KMS-11 (cell line): ENCODE measurements around the gene TCEAL1.
"Not testable (repeated sequence)": the region's sequence is repeated elsewhere in the genome, so short reads cannot be mapped to it uniquely, and the experiment has no call there.

Source experiments
- H2AFZ ChIP-seq: fragments of 200-600 bp; sonication (generic); 2 replicates; pipeline ENCODE4 v1.6.1; 2016; ENCODE audit warnings: antibody characterized with exemption, mixed run types, low read depth
- H3K27ac ChIP-seq: fragments of 200-600 bp; sonication (generic); 2 replicates; pipeline ENCODE4 v1.6.1; 2016; ENCODE audit warnings: mild to moderate bottlenecking, mixed run types
- H3K27me3 ChIP-seq: fragments of 200-600 bp; sonication (generic); 2 replicates; pipeline ENCODE4 v1.6.1; 2017; ENCODE audit warnings: mild to moderate bottlenecking, low read depth, mixed run types, moderate library complexity; ENCODE audit not compliant: insufficient read depth
- H3K36me3 ChIP-seq: fragments of 200-600 bp; sonication (generic); 2 replicates; pipeline ENCODE4 v1.6.1; 2017; ENCODE audit warnings: mild to moderate bottlenecking, mixed run types; ENCODE audit not compliant: insufficient read depth
- H3K4me1 ChIP-seq: fragments of 200-600 bp; sonication (generic); 2 replicates; pipeline ENCODE4 v1.6.1; 2016; ENCODE audit warnings: mild to moderate bottlenecking, low read depth, mixed run types; ENCODE audit not compliant: poor library complexity, severe bottlenecking
- H3K4me2 ChIP-seq: fragments of 200-600 bp; sonication (generic); 2 replicates; pipeline ENCODE4 v1.7.0; 2016; ENCODE audit warnings: mild to moderate bottlenecking, mixed run types
- H3K4me3 ChIP-seq: fragments of 200-600 bp; sonication (generic); IDR thresholded peaks from 2 replicates; pipeline ENCODE4 v1.6.1; 2017; ENCODE audit warnings: low read depth, low read length, mixed read lengths; ENCODE audit not compliant: insufficient read depth
- H3K79me2 ChIP-seq: fragments of 200-600 bp; sonication (generic); 2 replicates; pipeline ENCODE4 v1.6.1; 2016; ENCODE audit warnings: low read depth, mixed run types; ENCODE audit not compliant: insufficient read depth
- H3K9ac ChIP-seq: fragments of 200-600 bp; sonication (generic); 2 replicates; pipeline ENCODE4 v1.6.1; 2016; ENCODE audit warnings: mild to moderate bottlenecking, mixed run types
- H4K20me1 ChIP-seq: fragments of 200-600 bp; sonication (generic); 2 replicates; pipeline ENCODE4 v1.6.1; 2016; ENCODE audit warnings: mild to moderate bottlenecking, mixed run types; ENCODE audit not compliant: insufficient read depth
- TF ChIP-seq, protein P1 (sequence below): fragments of 200-600 bp; sonication (generic); conservative IDR thresholded peaks from 2 replicates; pipeline ENCODE4 v1.6.1; 2017; ENCODE audit warnings: low read depth, mild to moderate bottlenecking, antibody characterized with exemption, low read length, moderate library complexity, mixed read lengths

TCEAL1 gene

DNA sequence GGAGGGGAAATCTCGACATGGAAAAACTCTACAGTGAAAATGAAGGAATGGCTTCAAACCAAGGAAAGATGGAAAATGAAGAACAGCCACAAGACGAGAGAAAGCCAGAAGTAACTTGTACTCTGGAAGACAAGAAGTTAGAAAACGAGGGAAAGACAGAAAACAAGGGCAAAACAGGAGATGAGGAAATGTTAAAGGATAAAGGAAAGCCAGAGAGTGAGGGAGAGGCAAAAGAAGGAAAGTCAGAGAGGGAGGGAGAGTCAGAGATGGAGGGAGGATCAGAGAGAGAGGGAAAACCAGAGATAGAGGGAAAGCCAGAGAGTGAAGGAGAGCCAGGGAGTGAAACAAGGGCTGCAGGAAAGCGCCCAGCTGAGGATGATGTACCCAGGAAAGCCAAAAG, 42.1 kb upstream of the TCEAL1 start:
- Histone ChIP-seq H3K9ac (no peak overlapping the region), H3K27me3 (no peaks in the 10 kb centered on the region), H3K79me2 (no peaks in the 10 kb centered on the region), H2AFZ (no peak overlapping the region), H3K4me2 (no peak overlapping the region), H3K27ac (no peak overlapping the region), H3K4me1 (no peaks in the 10 kb centered on the region), H3K4me3 (no peak overlapping the region), H3K36me3 (no peaks in the 10 kb centered on the region), H4K20me1 (no peaks in the 10 kb centered on the region)
- TF ChIP-seq, protein P1, sequence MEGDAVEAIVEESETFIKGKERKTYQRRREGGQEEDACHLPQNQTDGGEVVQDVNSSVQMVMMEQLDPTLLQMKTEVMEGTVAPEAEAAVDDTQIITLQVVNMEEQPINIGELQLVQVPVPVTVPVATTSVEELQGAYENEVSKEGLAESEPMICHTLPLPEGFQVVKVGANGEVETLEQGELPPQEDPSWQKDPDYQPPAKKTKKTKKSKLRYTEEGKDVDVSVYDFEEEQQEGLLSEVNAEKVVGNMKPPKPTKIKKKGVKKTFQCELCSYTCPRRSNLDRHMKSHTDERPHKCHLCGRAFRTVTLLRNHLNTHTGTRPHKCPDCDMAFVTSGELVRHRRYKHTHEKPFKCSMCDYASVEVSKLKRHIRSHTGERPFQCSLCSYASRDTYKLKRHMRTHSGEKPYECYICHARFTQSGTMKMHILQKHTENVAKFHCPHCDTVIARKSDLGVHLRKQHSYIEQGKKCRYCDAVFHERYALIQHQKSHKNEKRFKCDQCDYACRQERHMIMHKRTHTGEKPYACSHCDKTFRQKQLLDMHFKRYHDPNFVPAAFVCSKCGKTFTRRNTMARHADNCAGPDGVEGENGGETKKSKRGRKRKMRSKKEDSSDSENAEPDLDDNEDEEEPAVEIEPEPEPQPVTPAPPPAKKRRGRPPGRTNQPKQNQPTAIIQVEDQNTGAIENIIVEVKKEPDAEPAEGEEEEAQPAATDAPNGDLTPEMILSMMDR, result no peak

- H3K4me1 ChIP-seq, H3K27me3 ChIP-seq, H3K79me2 ChIP-seq, H3K4me2 ChIP-seq, H3K4me3 ChIP-seq, H2AFZ ChIP-seq, H3K9ac ChIP-seq, H3K27ac ChIP-seq, H3K36me3 ChIP-seq, H4K20me1 ChIP-seq: not testable (repeated sequence)
Observed at GRCh38 chrX:103592295-103592694, 36.5 kb upstream of the TCEAL1 start.

DNA sequence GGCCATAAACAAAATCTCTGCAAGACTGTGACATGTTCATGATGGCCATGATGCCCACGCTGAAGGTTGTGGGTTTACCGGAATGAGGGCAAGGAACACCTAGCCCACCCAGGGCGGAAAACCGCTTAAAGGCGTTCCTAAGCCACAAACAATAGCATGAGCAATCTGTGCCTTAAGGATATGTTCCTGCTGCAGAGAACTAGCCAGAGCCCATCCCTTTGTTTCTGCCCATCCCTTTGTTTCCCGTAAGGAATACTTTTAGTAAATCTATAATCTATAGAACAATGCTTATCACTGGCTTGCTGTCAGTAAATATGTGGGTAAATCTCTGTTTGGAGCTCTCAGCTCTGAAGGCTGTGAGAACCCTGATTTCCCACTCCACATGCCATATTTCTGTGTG, 33.6 kb upstream of the TCEAL1 start:
- not testable (repeated sequence) for H3K36me3 ChIP-seq, H3K4me3 ChIP-seq, H2AFZ ChIP-seq, H3K27me3 ChIP-seq, H3K4me1 ChIP-seq, H3K4me2 ChIP-seq, H3K27ac ChIP-seq, H4K20me1 ChIP-seq, H3K79me2 ChIP-seq, H3K9ac ChIP-seq

DNA sequence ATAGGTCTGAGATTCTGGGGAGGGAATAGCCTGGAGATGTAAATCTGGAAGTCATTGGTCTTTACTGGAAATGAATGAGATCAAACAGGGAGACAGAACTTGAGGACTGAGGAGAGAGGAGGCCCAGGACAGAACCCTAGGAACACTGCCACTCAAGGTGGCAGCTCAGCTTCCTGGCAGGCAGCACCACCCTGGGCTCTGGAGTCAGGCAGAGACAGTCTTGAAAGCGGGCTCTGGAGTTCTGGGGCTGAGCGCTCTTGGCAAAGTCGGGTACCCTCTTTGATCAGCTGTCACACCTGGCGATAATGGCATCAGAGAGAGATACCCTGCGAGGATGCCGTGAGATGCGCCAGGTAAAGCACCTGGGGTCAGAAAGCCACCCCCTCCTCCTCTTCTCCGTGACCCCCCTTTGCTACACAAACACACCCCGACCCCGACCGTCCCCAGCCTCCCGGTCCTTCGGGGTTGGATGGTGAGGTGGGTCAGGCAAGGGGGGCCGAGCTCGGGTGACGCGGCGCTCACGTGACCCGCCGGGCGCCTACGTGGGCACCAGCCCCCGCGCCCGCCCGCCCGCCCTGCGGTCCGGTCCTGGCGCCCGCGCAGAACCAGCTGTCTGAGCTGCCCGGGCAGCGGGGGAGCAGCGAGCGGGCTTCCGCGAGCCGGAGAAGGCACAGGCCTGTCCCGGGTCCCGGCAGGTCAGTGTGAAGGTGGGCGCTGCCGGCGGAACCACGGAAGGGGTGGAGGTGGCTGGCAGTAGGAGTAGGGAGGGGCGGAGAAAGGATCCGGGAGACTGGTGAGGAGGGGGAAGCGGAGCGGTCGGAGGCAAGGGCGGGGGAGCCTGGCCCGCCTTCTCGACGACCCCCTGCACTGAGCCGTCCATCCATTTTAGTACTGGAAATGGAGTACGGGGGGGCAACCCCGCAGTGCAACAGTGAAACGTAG, 21.1 kb upstream of the TCEAL1 start, which contains the start of gene TCEAL3:
TSS of gene TCEAL3 (plus strand) at position 600 of the 942 bp plus-strand sequence. CDS start 1,102 bp downstream, outside the sequence.
- Histone ChIP-seq H3K79me2 (no peaks in the 10 kb centered on the region), H3K4me3 (no peak within 1 kb of the TSS), H3K4me1 (peaks cover 3% of the 10 kb centered on the region), H2AFZ (peak within 1 kb of the TSS; percentile 22; the same call in 1 of the 2 replicates), H3K27ac (no peak within 1 kb of the TSS), H3K27me3 (no peaks in the 10 kb centered on the region), H3K36me3 (no peaks in the 10 kb centered on the region), H4K20me1 (no peaks in the 10 kb centered on the region), H3K9ac (no peak within 1 kb of the TSS; the same call in 1 of the 2 replicates), H3K4me2 (peak within 1 kb of the TSS; percentile 48; the same call in 1 of the 2 replicates)
- TF ChIP-seq, protein P1, result no peak

DNA sequence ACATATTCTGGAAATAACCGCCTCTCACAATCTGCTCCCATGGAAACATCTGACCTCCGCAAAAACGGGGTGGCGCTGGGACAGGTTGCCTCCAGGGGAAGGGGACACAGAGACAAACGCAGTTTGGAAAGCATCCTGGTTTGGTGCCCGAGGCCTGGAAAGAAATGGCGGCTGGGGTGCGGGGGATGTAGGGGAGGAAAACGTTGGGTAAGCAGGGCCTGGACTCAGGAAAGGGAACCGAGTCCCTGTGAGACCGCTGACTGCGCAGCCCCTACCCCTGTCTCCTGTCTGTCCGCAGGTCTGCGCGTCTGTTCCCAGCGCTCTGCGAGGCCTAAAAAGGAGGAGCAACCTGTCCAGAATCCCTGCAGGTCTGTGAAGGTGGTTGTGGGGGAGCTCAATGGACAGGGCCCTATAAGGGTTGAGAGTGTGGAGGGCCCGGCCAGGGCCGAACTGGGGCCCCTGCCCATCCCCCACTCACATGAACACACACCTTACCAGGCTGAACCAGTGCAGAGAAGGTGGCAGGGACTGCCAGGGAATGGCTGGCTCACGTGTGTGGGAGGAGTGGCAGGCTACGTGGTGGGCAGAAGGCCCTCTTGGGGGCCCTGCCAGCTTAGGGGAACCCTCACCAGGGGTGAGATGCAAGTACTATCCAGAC, 20.3 kb upstream of the TCEAL1 start:
- H2AFZ ChIP-seq, result no peak overlapping the region; the same call in 1 of the 2 replicates
- H3K36me3 ChIP-seq, result no peaks in the 10 kb centered on the region
- TF ChIP-seq, protein P1, result no peak
- H3K27me3 ChIP-seq, result no peaks in the 10 kb centered on the region
- H4K20me1 ChIP-seq, result no peaks in the 10 kb centered on the region
- H3K9ac ChIP-seq, result no peak overlapping the region
- no peaks in the 10 kb centered on the region for H3K79me2 ChIP-seq
- peaks cover 3% of the 10 kb centered on the region for H3K4me1 ChIP-seq
- H3K4me3 ChIP-seq, result no peak overlapping the region
- H3K4me2 ChIP-seq, result no peak overlapping the region; the same call in 1 of the 2 replicates
- no peak overlapping the region for H3K27ac ChIP-seq
